HG03175 (cell line): ENCODE data around the gene LHX5.
"Not testable (repeated sequence)": the region's sequence is repeated elsewhere in the genome, so short reads cannot be mapped to it uniquely, and the experiment has no call there.

Experiments
- ATAC-seq: cut with Tn5 transposase; IDR thresholded peaks from one replicate; pipeline ENCODE4 v1.9.1; 2021; ENCODE audit warnings: mild to moderate bottlenecking, moderate library complexity; ENCODE audit not compliant: unreplicated experiment

LHX5 gene

GRCh38 chr12:113471619-113472171 lies at the start of gene LHX5:
Gene LHX5, minus strand, starts transcription at chr12:113471871. Its CDS starts 373 bp downstream, at chr12:113471498.
- ATAC-seq: no peak

- no peak for ATAC-seq
Measured at GRCh38 chr12:113519464-113520307, 48.0 kb upstream of the LHX5 start.

- ATAC-seq: no peak
Measured at GRCh38 chr12:113515082-113515856, 43.6 kb upstream of the LHX5 start.

- no peak for ATAC-seq
Measured at GRCh38 chr12:113514602-113515001, 42.9 kb upstream of the LHX5 start.

- no peak for ATAC-seq
Measured at GRCh38 chr12:113512568-113512967, 40.9 kb upstream of the LHX5 start.

- no peak for ATAC-seq
Measured at GRCh38 chr12:113506867-113507266, 35.2 kb upstream of the LHX5 start.

- no peak for ATAC-seq
Measured at GRCh38 chr12:113505941-113506340, 34.3 kb upstream of the LHX5 start.

- ATAC-seq: no peak
Measured at GRCh38 chr12:113504917-113505316, 33.2 kb upstream of the LHX5 start.

- ATAC-seq: no peak
Measured at GRCh38 chr12:113500782-113501311, 29.2 kb upstream of the LHX5 start.

- no peak for ATAC-seq
Measured at GRCh38 chr12:113500306-113500675, 28.6 kb upstream of the LHX5 start.

GRCh38 chr12:113498490-113498889 lies 26.8 kb upstream of the LHX5 start:
- no peak for ATAC-seq

- ATAC-seq: no peak
Measured at GRCh38 chr12:113497693-113498092, 26.0 kb upstream of the LHX5 start.

GRCh38 chr12:113495941-113496340 lies 24.3 kb upstream of the LHX5 start:
- not testable (repeated sequence) for ATAC-seq

- ATAC-seq: no peak
Measured at GRCh38 chr12:113488322-113488721, 16.7 kb upstream of the LHX5 start.

- ATAC-seq: no peak
Measured at GRCh38 chr12:113486722-113487121, 15.1 kb upstream of the LHX5 start.

- ATAC-seq: no peak
Measured at GRCh38 chr12:113485330-113485729, 13.7 kb upstream of the LHX5 start.

GRCh38 chr12:113482334-113482733 lies 10.7 kb upstream of the LHX5 start:
- no peak for ATAC-seq

- ATAC-seq: no peak
Measured at GRCh38 chr12:113480336-113480971, 8.8 kb upstream of the LHX5 start.

- no peak for ATAC-seq
Measured at GRCh38 chr12:113479590-113480335, 8.1 kb upstream of the LHX5 start.

- ATAC-seq: no peak
Measured at GRCh38 chr12:113479216-113479589, 7.5 kb upstream of the LHX5 start.
